Cardiac muscle cell (in vitro differentiated cells and primary cell): Measurements from ENCODE around the gene TMEM167B. TPM values are rescaled to one million over a fixed set of nuclear protein-coding genes. Genes with fewer than 3 reads are reported as not detected.

Source experiments
- DNase-seq, 2 donors: peaks; one replicate each; pipeline versions ENCODE4 v3.0.0 to v3.0.0-alpha.2; 2010 to 2017; ENCODE audit warnings: low read depth in 1 of 2, low spot score in 1 of 2
- H3K27ac ChIP-seq: fragments of 200-600 bp; sonication (generic); 2 replicates; pipeline ENCODE4 v1.5.1; 2016
- H3K27me3 ChIP-seq: fragments of 200-600 bp; sonication (generic); 2 replicates; pipeline ENCODE4 v1.6.0; 2016; ENCODE audit warnings: control low read depth
- H3K36me3 ChIP-seq: fragments of 200-600 bp; sonication (generic); 2 replicates; pipeline ENCODE4 v1.5.1; 2016; ENCODE audit warnings: control low read depth
- H3K4me1 ChIP-seq: fragments of 200-600 bp; sonication (generic); 2 replicates; pipeline ENCODE4 v1.8.1; 2017; ENCODE audit warnings: low read depth, mild to moderate bottlenecking, mixed run types
- H3K4me3 ChIP-seq: fragments of 200-600 bp; sonication (generic); 2 replicates; pipeline ENCODE4 v1.5.1; 2016; ENCODE audit warnings: mild to moderate bottlenecking
- H3K9me3 ChIP-seq: fragments of 200-600 bp; sonication (generic); 2 replicates; pipeline ENCODE4 v1.5.1; 2017; ENCODE audit warnings: low read depth, mild to moderate bottlenecking, control low read depth
- polyA plus RNA-seq: library from polyadenylated mRNA; unstranded; fragments of >200 nt; fragmentation: Nextera tagmentation; extraction: Ambion mirVana; gene quantifications from 2 replicates; pipeline ENCODE4 v1.2.1, GENCODE V29; 2016
- total RNA-seq: library from RNA; depleted of rRNA; stranded (reverse); fragments of >200 nt; gene quantifications from 2 replicates; pipeline ENCODE4 v1.2.3, GENCODE V29; 2016
- TF ChIP-seq, protein P1 (sequence below): IDR thresholded peaks from 2 replicates; pipeline ENCODE4 v1.5.1; 2012; ENCODE audit warnings: low read depth, mild to moderate bottlenecking, low read length

Gene TMEM167B
- total and polyA plus RNA-seq, 2 experiments from 2014 or later, result 18.7 to 19.3 TPM

DNA sequence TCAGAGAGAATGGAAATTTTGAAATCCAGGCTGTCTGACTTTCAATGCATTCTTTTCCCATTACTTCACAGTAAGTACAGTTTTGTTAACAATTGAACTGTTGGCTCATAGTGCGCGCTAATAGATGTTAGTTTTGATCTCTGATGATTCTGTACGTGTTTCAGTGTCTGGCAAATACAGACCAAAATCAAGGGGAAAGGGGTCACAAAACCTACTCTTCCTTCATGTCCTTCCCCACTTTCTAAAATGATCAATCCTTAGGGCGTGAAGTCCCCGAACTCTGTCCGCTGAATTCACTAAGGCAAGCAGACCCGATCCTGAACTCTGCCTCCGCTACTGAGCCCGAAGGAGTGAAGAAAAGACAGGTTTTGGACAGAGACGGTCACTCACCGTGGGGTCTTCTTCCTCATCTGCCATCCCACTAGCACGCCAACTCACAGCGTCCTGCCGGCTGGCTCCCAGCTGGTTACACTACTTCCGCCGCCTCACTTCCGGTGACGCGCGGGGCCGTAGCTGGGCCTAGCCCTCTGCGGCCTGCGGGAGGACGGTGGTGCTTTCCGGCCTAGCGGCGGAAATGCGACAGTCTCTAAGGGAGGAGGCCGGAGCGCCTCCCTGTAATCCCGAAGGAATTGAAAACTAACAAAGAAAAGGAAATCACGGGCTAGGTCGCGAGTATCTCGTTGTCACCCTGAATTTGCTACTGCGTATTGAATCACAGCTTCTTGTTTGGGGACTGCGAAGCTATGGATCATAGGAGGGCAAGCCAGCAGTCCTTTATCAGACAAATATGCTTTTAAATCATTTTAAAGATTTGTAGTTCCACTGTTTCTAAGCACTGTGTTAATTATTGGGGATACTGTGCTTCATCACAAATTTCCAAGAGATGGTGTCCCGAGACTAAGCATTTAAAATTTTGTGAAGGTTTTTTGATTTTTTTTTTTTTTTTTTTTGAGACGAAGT lies 14.8 kb upstream of the TMEM167B start, which contains the start of gene TAF13:
Gene TAF13 (minus strand): TSS at position 473 of the 960 bp plus-strand sequence. CDS start 56 bp downstream, at position 417.
- peak; percentile 95 to 97 for DNase-seq
- Histone ChIP-seq H3K4me1 (peaks cover 6% of the 10 kb centered on the region), H3K9me3 (no peaks in the 10 kb centered on the region), H3K36me3 (no peaks in the 10 kb centered on the region), H3K27ac (peak within 1 kb of the TSS; percentile 98), H3K27me3 (no peaks in the 10 kb centered on the region), H3K4me3 (peak within 1 kb of the TSS; percentile 52)
- TF ChIP-seq, protein P1, sequence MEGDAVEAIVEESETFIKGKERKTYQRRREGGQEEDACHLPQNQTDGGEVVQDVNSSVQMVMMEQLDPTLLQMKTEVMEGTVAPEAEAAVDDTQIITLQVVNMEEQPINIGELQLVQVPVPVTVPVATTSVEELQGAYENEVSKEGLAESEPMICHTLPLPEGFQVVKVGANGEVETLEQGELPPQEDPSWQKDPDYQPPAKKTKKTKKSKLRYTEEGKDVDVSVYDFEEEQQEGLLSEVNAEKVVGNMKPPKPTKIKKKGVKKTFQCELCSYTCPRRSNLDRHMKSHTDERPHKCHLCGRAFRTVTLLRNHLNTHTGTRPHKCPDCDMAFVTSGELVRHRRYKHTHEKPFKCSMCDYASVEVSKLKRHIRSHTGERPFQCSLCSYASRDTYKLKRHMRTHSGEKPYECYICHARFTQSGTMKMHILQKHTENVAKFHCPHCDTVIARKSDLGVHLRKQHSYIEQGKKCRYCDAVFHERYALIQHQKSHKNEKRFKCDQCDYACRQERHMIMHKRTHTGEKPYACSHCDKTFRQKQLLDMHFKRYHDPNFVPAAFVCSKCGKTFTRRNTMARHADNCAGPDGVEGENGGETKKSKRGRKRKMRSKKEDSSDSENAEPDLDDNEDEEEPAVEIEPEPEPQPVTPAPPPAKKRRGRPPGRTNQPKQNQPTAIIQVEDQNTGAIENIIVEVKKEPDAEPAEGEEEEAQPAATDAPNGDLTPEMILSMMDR, result peak; percentile 21

DNA sequence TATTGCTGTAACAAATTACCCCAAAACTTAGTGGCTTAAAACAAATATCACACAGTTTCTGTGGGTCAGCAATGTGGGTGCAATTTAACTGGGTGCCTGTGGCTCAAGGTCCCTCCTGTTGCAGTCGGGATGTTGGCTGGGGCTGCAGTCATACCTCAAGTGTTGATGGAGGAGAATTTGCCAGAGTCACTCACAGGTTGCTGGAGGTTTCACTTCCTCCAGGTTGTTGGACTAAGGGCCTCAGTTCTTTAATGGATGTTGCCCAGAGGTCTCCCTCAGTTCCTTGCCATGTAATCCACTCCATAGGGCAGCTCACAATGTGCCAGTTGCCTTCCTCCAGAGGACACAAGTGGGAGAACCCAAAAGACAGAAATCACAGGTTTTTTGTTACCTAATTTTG lies 12.2 kb upstream of the TMEM167B start:
- no peak for DNase-seq
- Histone ChIP-seq H3K9me3 (no peaks in the 10 kb centered on the region), H3K36me3 (no peaks in the 10 kb centered on the region), H3K27me3 (no peaks in the 10 kb centered on the region), H3K27ac (no peak overlapping the region), H3K4me3 (no peak overlapping the region), H3K4me1 (peaks cover 6% of the 10 kb centered on the region)
- TF ChIP-seq, protein P1, result no peak

- no peaks in the 10 kb centered on the region for H3K36me3 ChIP-seq
- no peak overlapping the region for H3K27ac ChIP-seq
- no peak overlapping the region for H3K4me3 ChIP-seq
- TF ChIP-seq, protein P1, result no peak
- H3K9me3 ChIP-seq, result no peaks in the 10 kb centered on the region
- DNase-seq, result no peak
- H3K27me3 ChIP-seq, result no peaks in the 10 kb centered on the region
- peaks cover 6% of the 10 kb centered on the region for H3K4me1 ChIP-seq
Observed at GRCh38 chr1:109079240-109079622, 11.3 kb upstream of the TMEM167B start.

- H3K36me3 ChIP-seq, result no peaks in the 10 kb centered on the region
- DNase-seq, result no peak
- no peak overlapping the region for H3K4me3 ChIP-seq
- H3K27ac ChIP-seq, result no peak overlapping the region
- no peaks in the 10 kb centered on the region for H3K27me3 ChIP-seq
- TF ChIP-seq, protein P1, result no peak
- peaks cover 3% of the 10 kb centered on the region for H3K4me1 ChIP-seq
- no peaks in the 10 kb centered on the region for H3K9me3 ChIP-seq
Observed at GRCh38 chr1:109080441-109081082, 10.0 kb upstream of the TMEM167B start.

DNA sequence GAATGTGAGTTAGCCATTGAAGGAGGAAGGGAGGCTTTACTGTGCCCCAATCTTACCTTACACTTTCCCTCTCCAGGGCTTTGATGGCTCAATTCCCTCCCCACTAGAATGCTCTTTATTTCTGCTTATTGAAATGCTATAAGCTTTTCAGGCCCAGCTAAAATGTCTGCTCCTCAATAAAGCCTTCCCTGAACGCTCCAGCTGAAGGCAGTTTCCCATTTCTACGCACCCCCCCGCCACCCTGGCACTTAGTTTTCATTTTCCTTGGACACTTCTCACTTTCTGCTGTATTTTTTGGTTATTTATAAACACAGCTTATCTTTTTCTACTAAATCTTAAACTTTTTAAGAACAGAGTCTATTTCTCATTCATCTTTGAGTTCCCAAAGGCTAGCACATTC lies 7.1 kb upstream of the TMEM167B start:
- Histone ChIP-seq H3K9me3 (no peaks in the 10 kb centered on the region), H3K4me1 (no peaks in the 10 kb centered on the region), H3K27ac (no peak overlapping the region), H3K36me3 (no peaks in the 10 kb centered on the region), H3K27me3 (no peaks in the 10 kb centered on the region), H3K4me3 (no peak overlapping the region)
- TF ChIP-seq, protein P1, result no peak
- no peak for DNase-seq
